ENCODE data around the gene ERCC2. TPM values are rescaled to one million over a fixed set of nuclear protein-coding genes. Genes with fewer than 3 reads are reported as not detected.

Gene ERCC2
- total RNA-seq, 1 donor from 2014 or later = 3.9 TPM

- Histone ChIP-seq H3K36me3 (ENCODE audit: control insufficient read depth, insufficient read depth, low read length) (peaks cover 14% of the 10 kb centered on the region), H3K27me3 (ENCODE audit: control insufficient read depth, insufficient read depth, low read length) (no peaks in the 10 kb centered on the region), H3K4me3 (ENCODE audit: low read depth, low read length) (no peak overlapping the region)
- DNase-seq (ENCODE audit: low read depth) = no peak
- TF ChIP-seq CTCF (IDR thresholded peaks at IDR 0.05; ENCODE audit: insufficient read depth, low read length, severe bottlenecking) = no peak
- no peak for FAIRE-seq
These were observed 8.1 kb downstream of the ERCC2 start for GRCh38 chr19:45362291-45362690.

DNA sequence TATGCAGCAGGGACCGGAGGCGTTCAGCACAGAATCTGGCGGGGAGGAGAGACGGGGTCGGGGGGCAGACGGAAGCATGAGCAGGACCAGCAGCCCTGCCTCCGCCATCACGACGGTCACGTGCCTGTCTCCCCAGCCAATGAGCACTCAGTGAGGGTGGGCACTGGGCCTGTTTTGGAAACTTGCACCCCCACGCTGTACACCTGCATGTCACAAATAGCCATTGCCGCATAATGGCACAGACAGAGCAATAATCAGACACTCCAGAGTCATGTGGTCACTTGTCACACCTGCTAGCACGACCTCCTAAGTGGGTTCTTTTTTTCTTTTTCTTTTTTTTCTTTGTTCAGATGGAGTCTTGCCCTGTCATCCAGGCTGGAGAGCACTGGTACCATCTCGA, 8.8 kb downstream of the ERCC2 start:
- no peak for DNase-seq (ENCODE audit: low read depth)
- Histone ChIP-seq H3K36me3 (ENCODE audit: control insufficient read depth, insufficient read depth, low read length) (peaks cover 16% of the 10 kb centered on the region), H3K4me3 (ENCODE audit: low read depth, low read length) (no peak overlapping the region), H3K27me3 (ENCODE audit: control insufficient read depth, insufficient read depth, low read length) (no peaks in the 10 kb centered on the region)
- FAIRE-seq = no peak
- TF ChIP-seq CTCF (IDR thresholded peaks at IDR 0.05; ENCODE audit: insufficient read depth, low read length, severe bottlenecking) = no peak

- TF ChIP-seq CTCF (IDR thresholded peaks at IDR 0.05; ENCODE audit: insufficient read depth, low read length, severe bottlenecking) = no peak
- H3K27me3 ChIP-seq (ENCODE audit: control insufficient read depth, insufficient read depth, low read length) = no peaks in the 10 kb centered on the region
- no peak overlapping the region for H3K4me3 ChIP-seq (ENCODE audit: low read depth, low read length)
- DNase-seq (ENCODE audit: low read depth) (no peak), FAIRE-seq (no peak)
- H3K36me3 ChIP-seq (ENCODE audit: control insufficient read depth, insufficient read depth, low read length) = peaks cover 15% of the 10 kb centered on the region
These were observed 12.1 kb downstream of the ERCC2 start for GRCh38 chr19:45358213-45358792.

- TF ChIP-seq CTCF (IDR thresholded peaks at IDR 0.05; ENCODE audit: insufficient read depth, low read length, severe bottlenecking) = no peak
- peaks cover 12% of the 10 kb centered on the region for H3K36me3 ChIP-seq (ENCODE audit: control insufficient read depth, insufficient read depth, low read length)
- no peaks in the 10 kb centered on the region for H3K27me3 ChIP-seq (ENCODE audit: control insufficient read depth, insufficient read depth, low read length)
- no peak for FAIRE-seq
- no peak for DNase-seq (ENCODE audit: low read depth)
- no peak overlapping the region for H3K4me3 ChIP-seq (ENCODE audit: low read depth, low read length)
These were observed 13.0 kb downstream of the ERCC2 start for GRCh38 chr19:45357445-45357783.

GRCh38 chr19:45356760-45357444, 13.5 kb downstream of the ERCC2 start:
- no peaks in the 10 kb centered on the region for H3K27me3 ChIP-seq (ENCODE audit: control insufficient read depth, insufficient read depth, low read length)
- no peak for TF ChIP-seq CTCF (IDR thresholded peaks at IDR 0.05; ENCODE audit: insufficient read depth, low read length, severe bottlenecking)
- no peak for DNase-seq (ENCODE audit: low read depth)
- H3K4me3 ChIP-seq (ENCODE audit: low read depth, low read length) = no peak overlapping the region
- no peak for FAIRE-seq
- peaks cover 10% of the 10 kb centered on the region for H3K36me3 ChIP-seq (ENCODE audit: control insufficient read depth, insufficient read depth, low read length)

- no peak for TF ChIP-seq CTCF (IDR thresholded peaks at IDR 0.05; ENCODE audit: insufficient read depth, low read length, severe bottlenecking)
- Histone ChIP-seq H3K4me3 (ENCODE audit: low read depth, low read length) (no peak overlapping the region), H3K36me3 (ENCODE audit: control insufficient read depth, insufficient read depth, low read length) (peaks cover 13% of the 10 kb centered on the region), H3K27me3 (ENCODE audit: control insufficient read depth, insufficient read depth, low read length) (no peaks in the 10 kb centered on the region)
- FAIRE-seq (no peak), DNase-seq (ENCODE audit: low read depth) (no peak)
These were observed 14.5 kb downstream of the ERCC2 start for GRCh38 chr19:45355910-45356309.
